HG03558 (cell line): ENCODE results near the gene DHPS.
"Not testable (repeated sequence)": the region's sequence is repeated elsewhere in the genome, so short reads cannot be mapped to it uniquely, and the experiment has no call there.

ENCODE experiments used
- ATAC-seq: cut with Tn5 transposase; IDR thresholded peaks from one replicate; pipeline ENCODE4 v1.9.1; 2021; ENCODE audit warnings: moderate number of reproducible peaks; ENCODE audit not compliant: unreplicated experiment; ENCODE audit errors: extremely low read depth

The DHPS gene

DNA sequence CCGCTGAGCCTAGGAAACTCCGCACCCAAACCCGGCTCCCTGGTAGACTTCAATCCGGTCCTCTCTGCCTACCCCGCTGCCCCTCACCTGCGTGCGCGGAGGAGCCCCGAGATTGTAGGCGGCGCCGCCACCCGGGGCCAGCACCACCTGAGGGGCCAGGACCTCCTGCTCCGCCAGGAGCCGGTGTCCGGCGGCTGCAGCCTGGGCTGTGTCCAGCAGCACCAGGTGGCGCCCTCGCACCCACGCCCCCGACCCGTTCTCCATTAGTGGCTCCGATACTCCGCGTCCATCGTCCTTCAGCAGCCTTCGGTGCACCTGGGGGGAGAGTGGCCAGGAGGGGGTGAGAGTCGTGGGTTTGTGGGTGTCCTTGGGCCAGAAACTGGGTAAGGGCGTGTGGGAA lies 33.6 kb downstream of the DHPS start:
- no peak for ATAC-seq

DNA sequence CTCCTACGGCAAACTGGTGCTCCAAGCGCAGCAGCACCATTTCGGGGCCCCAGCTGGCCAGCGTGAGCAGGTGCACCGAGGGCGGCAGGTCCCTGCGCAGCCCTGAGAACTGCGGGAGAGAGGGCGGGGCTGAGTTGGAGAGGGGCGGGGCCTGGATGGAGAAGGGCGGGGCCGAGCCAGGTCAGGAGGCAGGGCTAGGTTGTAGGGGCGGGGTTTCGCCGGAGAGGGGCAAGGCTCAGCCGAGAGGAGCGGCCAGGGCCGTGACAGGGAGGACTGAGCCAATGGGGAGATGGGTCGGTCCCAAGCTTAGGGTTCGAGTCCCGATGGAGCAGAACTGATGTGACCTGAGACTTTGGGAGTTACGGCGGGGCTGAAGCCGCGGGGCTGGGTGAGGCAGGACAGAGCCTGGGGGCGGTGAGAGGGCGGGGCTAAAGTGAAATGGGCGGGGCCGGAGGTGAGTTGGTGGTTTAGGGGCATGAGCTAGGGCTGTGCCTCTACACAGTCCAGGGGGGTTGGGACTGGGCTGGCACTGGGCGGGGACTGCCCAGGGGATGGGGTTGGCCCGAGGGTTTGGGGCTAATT lies 34.1 kb downstream of the DHPS start:
- ATAC-seq: no peak

- no peak for ATAC-seq
These were observed 34.6 kb downstream of the DHPS start for GRCh38 chr19:12647047-12647446.

- no peak for ATAC-seq
These were observed 35.1 kb downstream of the DHPS start for GRCh38 chr19:12646551-12646950.

DNA sequence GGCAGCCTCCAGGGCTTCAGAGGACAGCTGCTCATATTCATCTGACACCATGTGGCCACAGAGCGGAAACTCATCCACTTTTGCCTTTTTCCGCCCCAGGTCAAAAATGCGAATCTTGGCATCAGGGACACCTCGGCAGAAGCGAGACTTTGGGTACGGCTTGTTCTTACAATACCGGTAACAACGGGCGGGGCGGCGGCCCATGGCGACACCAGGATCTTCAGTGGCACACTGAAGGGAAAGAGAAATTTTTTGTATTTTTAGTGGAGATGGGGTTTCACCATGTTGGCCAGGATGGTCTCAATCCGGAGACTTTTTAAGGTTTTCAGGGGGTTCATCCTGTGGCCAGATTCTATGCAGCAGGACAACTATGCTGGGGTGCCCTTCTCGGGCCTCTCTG lies 38.0 kb downstream of the DHPS start:
- not testable (repeated sequence) for ATAC-seq

GRCh38 chr19:12642506-12642905 lies 39.2 kb downstream of the DHPS start:
- no peak for ATAC-seq

DNA sequence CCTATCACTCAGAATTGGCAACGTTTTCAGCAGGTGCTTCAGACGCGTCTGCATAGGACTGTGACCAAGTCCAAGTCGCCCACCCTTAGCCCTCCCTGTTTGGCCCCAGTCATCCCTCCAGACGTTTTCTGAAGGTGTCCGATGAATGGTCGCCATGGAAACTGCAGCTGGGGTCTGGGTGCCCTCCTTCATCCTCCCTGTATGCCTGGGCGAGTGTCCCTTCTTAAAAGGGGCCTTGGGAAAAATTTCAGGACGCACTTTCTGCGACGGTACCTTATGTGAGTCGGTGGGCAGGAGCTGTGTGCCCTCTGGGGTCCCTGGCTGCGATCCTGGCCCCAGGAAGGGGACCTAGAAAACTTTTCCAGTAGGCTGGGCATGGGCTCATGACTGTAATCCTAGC lies 40.2 kb downstream of the DHPS start:
- no peak for ATAC-seq

GRCh38 chr19:12639901-12640613 lies 41.6 kb downstream of the DHPS start:
- no peak for ATAC-seq

DNA sequence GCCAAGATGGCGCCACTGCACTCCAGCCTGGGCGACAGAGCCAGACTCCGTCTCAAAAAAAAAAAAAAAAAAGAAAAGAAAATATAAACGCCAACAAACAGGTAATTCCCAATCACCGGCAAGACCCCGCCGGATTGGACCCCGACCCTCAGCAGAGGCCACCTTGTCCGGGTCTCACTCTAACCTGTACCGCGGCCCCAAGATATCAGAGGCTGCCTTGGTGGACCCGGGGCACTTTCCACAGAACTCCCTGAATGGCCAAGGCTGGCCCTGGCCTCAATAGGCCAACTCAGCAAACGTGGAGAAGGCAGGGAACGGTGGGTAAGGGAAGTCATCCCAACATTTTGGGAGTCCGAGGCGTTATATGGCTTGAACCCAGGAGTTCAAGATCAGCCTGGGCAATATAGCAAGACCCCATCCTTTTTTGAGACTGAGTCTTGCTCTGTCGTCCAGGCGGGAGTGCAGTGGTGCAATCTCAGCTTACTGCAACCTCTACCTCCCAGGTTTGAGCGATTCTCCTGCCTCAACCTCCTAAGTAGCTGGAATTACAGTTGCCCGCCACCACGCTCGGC lies 43.0 kb downstream of the DHPS start:
- ATAC-seq: no peak

DNA sequence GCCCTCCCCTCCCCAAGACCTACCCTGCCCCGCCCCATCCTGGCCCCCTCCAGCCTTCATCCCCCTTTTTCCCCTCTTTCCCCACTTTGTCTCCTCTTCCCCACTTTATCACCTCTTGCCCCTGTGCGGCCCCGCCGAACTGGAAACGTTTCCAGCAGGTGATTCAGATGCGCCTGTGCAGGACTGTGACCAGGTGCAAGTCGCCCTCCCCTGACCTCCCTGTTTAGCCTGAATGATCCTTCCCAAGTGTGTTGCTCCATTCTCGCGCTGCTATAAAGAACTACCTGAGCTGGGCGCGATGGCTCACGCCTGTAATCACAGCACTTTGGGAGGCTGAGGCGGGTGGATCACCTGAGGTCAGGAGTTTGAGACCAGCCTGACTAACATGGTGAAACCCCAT lies 45.0 kb downstream of the DHPS start:
- no peak for ATAC-seq

GRCh38 chr19:12629215-12629614 lies 52.5 kb downstream of the DHPS start:
- no peak for ATAC-seq

GRCh38 chr19:12628040-12629022 lies 53.3 kb downstream of the DHPS start:
- ATAC-seq: no peak

DNA sequence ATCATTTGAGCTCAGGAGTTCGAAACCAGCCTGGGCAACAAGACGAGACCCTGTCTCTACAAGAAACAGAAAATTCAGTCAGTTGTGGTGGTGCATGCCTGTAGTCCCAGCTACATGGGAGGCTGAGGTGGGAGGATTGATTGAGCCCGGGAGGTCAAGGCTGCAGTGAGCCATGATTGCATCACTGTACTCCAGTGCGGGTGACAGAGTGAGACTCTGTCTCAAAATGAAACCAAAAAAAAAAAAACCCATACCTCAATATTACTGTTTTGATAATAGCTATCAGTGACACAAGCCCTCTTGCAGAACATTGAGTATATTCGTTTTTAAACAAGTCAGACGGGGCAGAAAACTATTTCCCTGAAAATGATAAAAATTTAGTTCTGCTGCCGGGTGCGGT lies 54.7 kb downstream of the DHPS start:
- no peak for ATAC-seq
